Measurements from ENCODE around the gene EFL1.
"Not testable (repeated sequence)": the region's sequence is repeated elsewhere in the genome, so short reads cannot be mapped to it uniquely, and the experiment has no call there.

DNA sequence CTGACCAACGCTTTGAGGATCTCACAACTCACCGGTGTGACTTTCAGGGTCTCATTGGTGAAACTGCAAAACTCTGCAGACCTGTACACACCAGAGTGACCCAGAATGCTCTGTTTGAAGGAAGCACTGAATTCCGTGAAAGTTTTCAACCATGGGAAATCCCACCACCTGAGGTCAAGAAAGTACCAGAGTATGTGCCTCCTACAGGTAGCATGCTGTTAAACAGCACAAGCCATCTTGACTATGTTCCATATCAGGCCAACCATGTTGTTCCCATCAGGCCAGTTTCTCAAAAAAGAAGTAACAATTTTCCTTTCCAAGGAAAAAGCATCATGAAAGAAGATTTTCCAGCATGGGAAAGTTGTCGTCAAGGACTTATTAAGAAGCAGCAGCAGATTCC, 19.9 kb upstream of the EFL1 start:
- TF ChIP-seq POLR2A (IDR thresholded peaks at IDR 0.05; ENCODE audit: low read length); GATA1 (IDR thresholded peaks at IDR 0.05; ENCODE audit: low read depth, low read length): not testable (repeated sequence)

All from erythroblast (primary cell).